Lower leg skin (tissue), 4 donors: ENCODE results near the gene ZNF32. TPM values are rescaled to one million over a fixed set of nuclear protein-coding genes. Genes with fewer than 3 reads are reported as not detected.

Experiments used
- DNase-seq, 2 donors: peaks; one replicate each; pipeline ENCODE4 v3.0.0-alpha.2; 2019; ENCODE audit warnings: low spot score in 2 of 2
- H3K4me3 ChIP-seq: fragments of 200-600 bp; sonication (generic); 2 replicates; pipeline ENCODE4 v1.5.1; 2017; ENCODE audit warnings: mild to moderate bottlenecking, low read depth; ENCODE audit not compliant: poor library complexity, severe bottlenecking
- CTCF ChIP-seq, 3 donors: fragments of 450-650 bp; IDR thresholded peaks; one replicate each; pipeline ENCODE4 v1.5.1; 2016; ENCODE audit warnings: antibody characterized with exemption in 3 of 3, mild to moderate bottlenecking in 3 of 3, moderate library complexity in 2 of 3
- POLR2A ChIP-seq, 2 donors: fragments of 450-650 bp; IDR thresholded peaks; one replicate each; pipeline ENCODE4 v1.6.1; 2016 to 2017; ENCODE audit warnings: antibody characterized with exemption in 2 of 2, mild to moderate bottlenecking in 1 of 2, moderate library complexity in 1 of 2
- WGBS, 2 donors: methylation state at CpG; one replicate each; pipeline ENCODE4 v1.1.5; 2018; 5-methylcytosine and 5-hydroxymethylcytosine counted together
- intact Hi-C: fragments of 100-400 bp; cut with DNase I; formaldehyde crosslinking; loops from one replicate; pipeline ENCODE4 v1.15.0; 2023; ENCODE audit warnings: low total_unique reads
- total RNA-seq, 4 donors: library from RNA; depleted of rRNA; stranded (reverse); fragments of >200 nt; gene quantifications; one replicate each; pipeline ENCODE4 v1.1.0, GENCODE V29; 2016

ZNF32 gene
- total RNA-seq, 4 donors from 2014 or later = 27.3 to 36.8 (median 33.4) TPM

- DNase-seq = no peak
- no peak for TF ChIP-seq CTCF (IDR thresholded peaks at IDR 0.05)
- TF ChIP-seq POLR2A (IDR thresholded peaks at IDR 0.05) = no peak
- WGBS, 2 donors = 47 to 66% methylated on average over 2 of the region's 2 CpGs
- intact Hi-C loops = no loop called here
- no peak overlapping the region for H3K4me3 ChIP-seq
Measured at GRCh38 chr10:43598446-43598845, 50.2 kb downstream of the ZNF32 start.

- DNase-seq = no peak
- no peak for TF ChIP-seq CTCF (IDR thresholded peaks at IDR 0.05)
- TF ChIP-seq POLR2A (IDR thresholded peaks at IDR 0.05) = no peak
- H3K4me3 ChIP-seq = no peak overlapping the region
- 82 to 95% methylated on average over 4 of the region's 4 CpGs for WGBS, 2 donors
- intact Hi-C loops = no loop called here
Measured at GRCh38 chr10:43596546-43596945, 52.1 kb downstream of the ZNF32 start.

- intact Hi-C loops = no loop called here
- TF ChIP-seq POLR2A (IDR thresholded peaks at IDR 0.05) (no peak), CTCF (IDR thresholded peaks at IDR 0.05) (no peak)
- 57 to 59% methylated on average over 6 to 7 of the region's 7 CpGs for WGBS, 2 donors
- no peak for DNase-seq
- no peak overlapping the region for H3K4me3 ChIP-seq
Measured at GRCh38 chr10:43595739-43596298, 52.9 kb downstream of the ZNF32 start.

GRCh38 chr10:43594944-43595589 lies 53.6 kb downstream of the ZNF32 start:
- TF ChIP-seq POLR2A (IDR thresholded peaks at IDR 0.05) (no peak), CTCF (IDR thresholded peaks at IDR 0.05) (no peak)
- DNase-seq = no peak
- intact Hi-C loops = no loop called here
- WGBS, 2 donors = 8 to 19% methylated on average over 8 of the region's 8 CpGs
- H3K4me3 ChIP-seq = no peak overlapping the region

Other genes with a start within 250 kb of the ZNF32 start
- 100 to 1,000 TPM; 227 to 254 (median 232) TPM for gene HNRNPF, start 239.7 kb downstream of the ZNF32 start, total RNA-seq
- gene ZNF487, start 211.8 kb downstream of the ZNF32 start, total RNA-seq = 1 to 10 TPM; 2.9 to 7.2 (median 3.7) TPM
- 1 to 10 TPM in 1 of 4 donors, under 1 TPM in 3; 0.23 to 1.1 (median 0.72) TPM for gene ZNF239, start 74.3 kb downstream of the ZNF32 start, total RNA-seq
- gene ZNF485, start 42.4 kb downstream of the ZNF32 start, total RNA-seq = 1 to 10 TPM; 2.4 to 7.9 (median 4.7) TPM